Measurements from ENCODE around the gene PLCB1.

PLCB1 gene

GRCh38 chr20:8667306-8667705, 535.2 kb downstream of the PLCB1 start:
- DNase-seq (ENCODE audit: low read depth), result no peak
- H3K4me3 ChIP-seq (ENCODE audit: low read depth, low read length), result no peak overlapping the region
- TF ChIP-seq, protein P1, sequence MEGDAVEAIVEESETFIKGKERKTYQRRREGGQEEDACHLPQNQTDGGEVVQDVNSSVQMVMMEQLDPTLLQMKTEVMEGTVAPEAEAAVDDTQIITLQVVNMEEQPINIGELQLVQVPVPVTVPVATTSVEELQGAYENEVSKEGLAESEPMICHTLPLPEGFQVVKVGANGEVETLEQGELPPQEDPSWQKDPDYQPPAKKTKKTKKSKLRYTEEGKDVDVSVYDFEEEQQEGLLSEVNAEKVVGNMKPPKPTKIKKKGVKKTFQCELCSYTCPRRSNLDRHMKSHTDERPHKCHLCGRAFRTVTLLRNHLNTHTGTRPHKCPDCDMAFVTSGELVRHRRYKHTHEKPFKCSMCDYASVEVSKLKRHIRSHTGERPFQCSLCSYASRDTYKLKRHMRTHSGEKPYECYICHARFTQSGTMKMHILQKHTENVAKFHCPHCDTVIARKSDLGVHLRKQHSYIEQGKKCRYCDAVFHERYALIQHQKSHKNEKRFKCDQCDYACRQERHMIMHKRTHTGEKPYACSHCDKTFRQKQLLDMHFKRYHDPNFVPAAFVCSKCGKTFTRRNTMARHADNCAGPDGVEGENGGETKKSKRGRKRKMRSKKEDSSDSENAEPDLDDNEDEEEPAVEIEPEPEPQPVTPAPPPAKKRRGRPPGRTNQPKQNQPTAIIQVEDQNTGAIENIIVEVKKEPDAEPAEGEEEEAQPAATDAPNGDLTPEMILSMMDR (IDR thresholded peaks at IDR 0.05; ENCODE audit: low read depth, low read length), result no peak
- TF ChIP-seq MYC (IDR thresholded peaks at IDR 0.05; ENCODE audit: low read depth, low read length), result no peak
- no peak for TF ChIP-seq POLR2A (IDR thresholded peaks at IDR 0.05; ENCODE audit: extremely low read depth, insufficient read length)
- TF ChIP-seq, protein P2, sequence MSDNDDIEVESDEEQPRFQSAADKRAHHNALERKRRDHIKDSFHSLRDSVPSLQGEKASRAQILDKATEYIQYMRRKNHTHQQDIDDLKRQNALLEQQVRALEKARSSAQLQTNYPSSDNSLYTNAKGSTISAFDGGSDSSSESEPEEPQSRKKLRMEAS (IDR thresholded peaks at IDR 0.05; ENCODE audit: low read depth, low read length), result no peak

GRCh38 chr20:8670207-8670892, 538.3 kb downstream of the PLCB1 start:
- TF ChIP-seq, protein P1 (IDR thresholded peaks at IDR 0.05; ENCODE audit: low read depth, low read length), result no peak
- TF ChIP-seq, protein P2 (IDR thresholded peaks at IDR 0.05; ENCODE audit: low read depth, low read length), result no peak
- TF ChIP-seq POLR2A (IDR thresholded peaks at IDR 0.05; ENCODE audit: extremely low read depth, insufficient read length) (no peak), MYC (IDR thresholded peaks at IDR 0.05; ENCODE audit: low read depth, low read length) (no peak)
- no peak for DNase-seq (ENCODE audit: low read depth)
- H3K4me3 ChIP-seq (ENCODE audit: low read depth, low read length), result no peak overlapping the region

- DNase-seq (ENCODE audit: low read depth), result no peak
Observed at GRCh38 chr20:8670893-8671215, 538.8 kb downstream of the PLCB1 start.

DNA sequence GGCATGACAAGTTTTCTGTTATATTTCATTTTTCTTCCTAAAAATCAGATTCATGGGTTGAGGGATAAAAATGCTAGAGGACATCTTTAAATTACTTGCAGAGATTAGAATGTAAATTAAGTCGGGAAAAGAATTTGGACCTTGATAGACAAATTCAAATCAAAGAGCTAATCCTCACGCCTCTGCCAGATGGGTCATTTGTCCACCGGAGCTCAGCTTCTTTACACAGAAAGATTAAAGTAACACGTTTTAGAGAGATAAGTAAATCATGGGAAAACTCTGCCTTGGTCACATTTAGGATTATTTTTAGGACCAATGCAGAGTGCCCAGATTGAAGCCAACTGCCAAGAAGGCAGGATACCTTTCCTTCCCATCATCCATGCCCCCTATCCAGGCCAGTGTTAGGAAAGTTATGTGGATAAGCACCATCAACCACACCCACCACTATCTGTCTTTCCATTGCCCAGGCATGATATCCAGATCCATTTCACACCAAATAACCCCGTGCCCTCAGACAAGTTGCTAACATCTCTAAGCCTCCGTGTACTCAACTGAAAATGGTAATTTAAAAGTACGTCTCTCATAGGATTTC, 539.4 kb downstream of the PLCB1 start:
- no peak for DNase-seq (ENCODE audit: low read depth)
- H3K4me3 ChIP-seq (ENCODE audit: low read depth, low read length), result no peak overlapping the region

More at GRCh38 chr20:8670893-8671215, 538.8 kb downstream of the PLCB1 start:
- H3K4me3 ChIP-seq (ENCODE audit: low read depth, low read length), result no peak overlapping the region
- TF ChIP-seq, protein P1 (IDR thresholded peaks at IDR 0.05; ENCODE audit: low read depth, low read length), result no peak
- TF ChIP-seq POLR2A (IDR thresholded peaks at IDR 0.05; ENCODE audit: extremely low read depth, insufficient read length) (no peak), MYC (IDR thresholded peaks at IDR 0.05; ENCODE audit: low read depth, low read length) (no peak)
- TF ChIP-seq, protein P2 (IDR thresholded peaks at IDR 0.05; ENCODE audit: low read depth, low read length), result no peak

GRCh38 chr20:8673116-8673515, 541.0 kb downstream of the PLCB1 start:
- DNase-seq (ENCODE audit: low read depth), result no peak
- TF ChIP-seq POLR2A (IDR thresholded peaks at IDR 0.05; ENCODE audit: extremely low read depth, insufficient read length) (no peak), MYC (IDR thresholded peaks at IDR 0.05; ENCODE audit: low read depth, low read length) (no peak)
- TF ChIP-seq, protein P1 (IDR thresholded peaks at IDR 0.05; ENCODE audit: low read depth, low read length), result no peak
- TF ChIP-seq, protein P2 (IDR thresholded peaks at IDR 0.05; ENCODE audit: low read depth, low read length), result no peak
- H3K4me3 ChIP-seq (ENCODE audit: low read depth, low read length), result no peak overlapping the region

More for the DNA sequence above, 539.4 kb downstream of the PLCB1 start:
- TF ChIP-seq, protein P2 (IDR thresholded peaks at IDR 0.05; ENCODE audit: low read depth, low read length), result no peak
- TF ChIP-seq, protein P1 (IDR thresholded peaks at IDR 0.05; ENCODE audit: low read depth, low read length), result no peak
- TF ChIP-seq POLR2A (IDR thresholded peaks at IDR 0.05; ENCODE audit: extremely low read depth, insufficient read length), result no peak
- TF ChIP-seq MYC (IDR thresholded peaks at IDR 0.05; ENCODE audit: low read depth, low read length), result no peak
